Suprapubic skin (tissue), 4 donors: ENCODE measurements around the gene GALNT18. TPM values are rescaled to one million over a fixed set of nuclear protein-coding genes. Genes with fewer than 3 reads are reported as not detected.

ENCODE experiments used
- DNase-seq, 2 donors: peaks; one replicate each; pipeline ENCODE4 v3.0.0-alpha.2; 2019; ENCODE audit warnings: low spot score in 2 of 2
- H3K27ac ChIP-seq: fragments of 200-600 bp; sonication (generic); one replicate; pipeline ENCODE4 v1.5.1; 2019
- H3K27me3 ChIP-seq: fragments of 200-600 bp; sonication (generic); one replicate; pipeline ENCODE4 v1.5.1; 2019
- H3K36me3 ChIP-seq: fragments of 200-600 bp; sonication (generic); one replicate; pipeline ENCODE4 v1.5.1; 2019
- H3K4me1 ChIP-seq: fragments of 200-600 bp; sonication (generic); one replicate; pipeline ENCODE4 v1.5.1; 2019
- H3K4me3 ChIP-seq: fragments of 200-600 bp; sonication (generic); one replicate; pipeline ENCODE4 v1.5.1; 2019; ENCODE audit warnings: mild to moderate bottlenecking
- H3K9me3 ChIP-seq: fragments of 200-600 bp; sonication (generic); one replicate; pipeline ENCODE4 v1.5.1; 2019
- CTCF ChIP-seq, 2 donors: fragments of 200-600 bp in 1 of 2; fragments of 450-650 bp in 1 of 2; sonication (generic) in 1 of 2; IDR thresholded peaks; one replicate each; pipeline ENCODE4 v1.5.1; 2016 to 2019; ENCODE audit warnings: antibody characterized with exemption in 2 of 2, mild to moderate bottlenecking in 1 of 2, moderate library complexity in 1 of 2
- EP300 ChIP-seq: sonication (generic); formaldehyde crosslinking; IDR thresholded peaks from one replicate; pipeline ENCODE4 v1.6.1; 2017; ENCODE audit warnings: antibody characterized with exemption
- POLR2A ChIP-seq, 2 donors: fragments of 450-650 bp; IDR thresholded peaks; one replicate each; pipeline ENCODE4 v1.6.1; 2017; ENCODE audit warnings: antibody characterized with exemption in 2 of 2, mild to moderate bottlenecking in 2 of 2, moderate library complexity in 2 of 2
- POLR2AphosphoS5 ChIP-seq, 3 donors: sonication (generic); formaldehyde crosslinking; IDR thresholded peaks; one replicate each; pipeline ENCODE4 v1.6.1; 2017; ENCODE audit warnings: antibody characterized with exemption in 3 of 3
- WGBS: methylation state at CpG from one replicate; pipeline ENCODE4 v1.1.5; 2018; 5-methylcytosine and 5-hydroxymethylcytosine counted together
- total RNA-seq, 4 donors: library from RNA; depleted of rRNA; stranded (reverse); fragments of >200 nt; gene quantifications; one replicate each; pipeline ENCODE4 v1.1.0, GENCODE V29; 2016

GALNT18 gene
- total RNA-seq, 4 donors from 2014 or later = 20.6 to 26.0 (median 23.1) TPM

GRCh38 chr11:11441091-11441490, 180.7 kb downstream of the GALNT18 start:
- no peak overlapping the region for H3K27ac ChIP-seq
- H3K4me1 ChIP-seq = no peaks in the 10 kb centered on the region
- WGBS = 77% methylated on average over 1 of the region's 1 CpG
- no peaks in the 10 kb centered on the region for H3K36me3 ChIP-seq
- no peak for TF ChIP-seq EP300
- no peak for TF ChIP-seq CTCF (IDR thresholded peaks at IDR 0.05)
- TF ChIP-seq POLR2A (IDR thresholded peaks at IDR 0.05) = no peak
- TF ChIP-seq POLR2AphosphoS5 (IDR thresholded peaks at IDR 0.05) = no peak
- no peak for DNase-seq
- H3K9me3 ChIP-seq = no peaks in the 10 kb centered on the region
- no peaks in the 10 kb centered on the region for H3K27me3 ChIP-seq
- H3K4me3 ChIP-seq = no peak overlapping the region

GRCh38 chr11:11440144-11440543, 181.7 kb downstream of the GALNT18 start:
- WGBS = 87% methylated on average over 6 of the region's 6 CpGs

DNA sequence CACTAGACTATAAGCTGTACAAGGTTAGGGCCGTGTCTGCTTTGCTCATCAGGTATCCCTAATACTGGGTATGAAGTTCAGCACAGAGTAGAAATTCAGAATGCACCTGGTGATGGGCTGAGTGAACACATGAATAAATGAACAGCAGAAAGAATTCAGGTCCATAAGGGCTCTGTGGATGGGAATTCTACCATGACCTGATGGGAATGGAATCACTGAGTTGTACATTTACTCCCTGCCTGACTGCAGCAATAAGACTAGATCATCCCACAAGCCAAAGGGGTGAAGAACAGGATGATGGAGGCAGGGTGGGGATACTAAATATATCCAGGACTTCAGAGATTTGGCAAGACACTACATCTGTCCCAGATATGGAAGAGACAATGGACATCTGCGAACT, 182.2 kb downstream of the GALNT18 start:
- no peak for DNase-seq
- Histone ChIP-seq H3K36me3 (no peaks in the 10 kb centered on the region), H3K27me3 (no peaks in the 10 kb centered on the region), H3K4me1 (no peaks in the 10 kb centered on the region), H3K27ac (no peak overlapping the region), H3K9me3 (no peaks in the 10 kb centered on the region), H3K4me3 (no peak overlapping the region)
- TF ChIP-seq EP300 = no peak
- TF ChIP-seq POLR2AphosphoS5 (IDR thresholded peaks at IDR 0.05) = no peak
- TF ChIP-seq CTCF (IDR thresholded peaks at IDR 0.05) = no peak
- TF ChIP-seq POLR2A (IDR thresholded peaks at IDR 0.05) = no peak
- 93% methylated on average over 2 of the region's 2 CpGs for WGBS

More at GRCh38 chr11:11440144-11440543, 181.7 kb downstream of the GALNT18 start:
- Histone ChIP-seq H3K27me3 (no peaks in the 10 kb centered on the region), H3K9me3 (no peaks in the 10 kb centered on the region), H3K27ac (no peak overlapping the region), H3K4me1 (no peaks in the 10 kb centered on the region), H3K4me3 (no peak overlapping the region), H3K36me3 (no peaks in the 10 kb centered on the region)
- no peak for DNase-seq
- TF ChIP-seq EP300 (no peak), POLR2A (IDR thresholded peaks at IDR 0.05) (no peak), POLR2AphosphoS5 (IDR thresholded peaks at IDR 0.05) (no peak), CTCF (IDR thresholded peaks at IDR 0.05) (no peak)

DNA sequence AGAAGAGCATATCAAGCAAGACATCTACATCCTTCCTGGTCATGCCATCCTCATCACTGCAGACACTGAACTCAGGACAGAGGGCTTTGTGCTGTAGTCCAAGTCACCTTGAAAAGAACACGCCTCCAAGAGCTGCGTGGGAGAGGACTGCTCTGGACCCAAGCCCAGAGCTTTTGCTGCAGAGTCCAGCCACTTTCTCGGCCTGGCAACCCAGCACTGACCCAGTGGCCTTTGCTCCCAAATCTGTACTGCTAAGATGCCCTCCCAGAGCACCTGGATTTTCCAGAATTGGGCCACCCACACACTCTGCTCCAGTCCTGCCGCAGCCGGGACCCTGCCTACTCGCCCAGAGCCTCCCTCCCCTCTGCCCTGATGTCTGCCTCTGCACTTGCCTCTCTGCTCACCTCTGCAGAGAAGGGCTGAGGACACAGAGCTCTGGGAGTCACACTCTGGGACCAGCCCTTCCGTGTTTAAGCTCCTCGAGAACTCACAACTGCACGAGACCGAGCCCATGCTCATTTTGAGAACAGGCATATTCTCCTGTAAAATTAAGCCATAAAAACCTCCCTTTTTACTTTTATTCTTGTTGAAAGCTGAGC, 185.0 kb downstream of the GALNT18 start:
- Histone ChIP-seq H3K9me3 (no peaks in the 10 kb centered on the region), H3K36me3 (no peaks in the 10 kb centered on the region), H3K27me3 (no peaks in the 10 kb centered on the region), H3K27ac (no peak overlapping the region), H3K4me1 (peaks cover 11% of the 10 kb centered on the region), H3K4me3 (no peak overlapping the region)
- WGBS = 90% methylated on average over 9 of the region's 10 CpGs
- TF ChIP-seq EP300 (no peak), POLR2AphosphoS5 (IDR thresholded peaks at IDR 0.05) (no peak), CTCF (IDR thresholded peaks at IDR 0.05) (no peak), POLR2A (IDR thresholded peaks at IDR 0.05) (no peak)
- no peak for DNase-seq

- no peak overlapping the region for H3K27ac ChIP-seq
These were observed 186.2 kb downstream of the GALNT18 start for GRCh38 chr11:11435635-11436034.

More at GRCh38 chr11:11435635-11436034, 186.2 kb downstream of the GALNT18 start:
- Histone ChIP-seq H3K27me3 (no peaks in the 10 kb centered on the region), H3K9me3 (no peaks in the 10 kb centered on the region), H3K4me3 (no peak overlapping the region), H3K36me3 (no peaks in the 10 kb centered on the region), H3K4me1 (peaks cover 11% of the 10 kb centered on the region)
- no peak for DNase-seq
- no peak for TF ChIP-seq POLR2A (IDR thresholded peaks at IDR 0.05)
- TF ChIP-seq POLR2AphosphoS5 (IDR thresholded peaks at IDR 0.05) = no peak
- TF ChIP-seq EP300 = no peak
- no peak for TF ChIP-seq CTCF (IDR thresholded peaks at IDR 0.05)
- 91% methylated on average over 11 of the region's 12 CpGs for WGBS
